Keratinocyte (primary cell): Measurements from ENCODE around the gene KEL. TPM values are rescaled to one million over a fixed set of nuclear protein-coding genes. Genes with fewer than 3 reads are reported as not detected.

Source experiments
- DNase-seq: peaks from one replicate; pipeline ENCODE4 v3.0.0-alpha.2; 2011; ENCODE audit warnings: low read depth, missing footprints, low spot score
- FAIRE-seq: peaks from 2 replicates; lab custom pipeline; 2011; peaks lifted over from hg19 to GRCh38; lab: Jason Lieb, UNC
- H2AFZ ChIP-seq: 2 replicates; pipeline ENCODE4 v1.6.0; 2012; ENCODE audit warnings: low read length, control low read depth, inconsistent platforms; ENCODE audit not compliant: control insufficient read depth
- H3K27ac ChIP-seq: 2 replicates; pipeline ENCODE4 v1.5.1; 2011; ENCODE audit warnings: low read length; ENCODE audit not compliant: control insufficient read depth, insufficient read depth
- H3K27me3 ChIP-seq: 3 replicates; pipeline ENCODE4 v1.6.0; 2011; ENCODE audit warnings: low read length; ENCODE audit not compliant: control insufficient read depth, insufficient read depth; ENCODE audit errors: extremely low read depth
- H3K36me3 ChIP-seq, 2 experiments: 2 replicates in 1 of 2; 3 replicates in 1 of 2; pipeline ENCODE4 v1.5.1; 2011; ENCODE audit warnings: low read length in 2 of 2, mild to moderate bottlenecking in 1 of 2; ENCODE audit not compliant: control insufficient read depth in 2 of 2, insufficient read depth in 2 of 2; ENCODE audit errors: extremely low read depth in 1 of 2
- H3K4me1 ChIP-seq: 3 replicates; pipeline ENCODE4 v1.5.1; 2011; ENCODE audit warnings: low read length; ENCODE audit not compliant: control insufficient read depth, insufficient read depth; ENCODE audit errors: extremely low read depth
- H3K4me2 ChIP-seq: 3 replicates; pipeline ENCODE4 v1.6.0; 2011; ENCODE audit warnings: low read depth, low read length; ENCODE audit not compliant: control insufficient read depth, insufficient read depth; ENCODE audit errors: extremely low read depth
- H3K4me3 ChIP-seq, 3 experiments: fragments of 200-600 bp in 1 of 3; sonication (generic) in 1 of 3; 2 replicates in 2 of 3; 3 replicates in 1 of 3; pipeline ENCODE4 v1.5.1; 2011 to 2016; ENCODE audit warnings: low read length in 3 of 3, mild to moderate bottlenecking in 3 of 3, control low read depth in 2 of 3, inconsistent platforms in 1 of 3, low read depth in 1 of 3, mixed read lengths in 1 of 3, mixed run types in 1 of 3, moderate library complexity in 1 of 3; ENCODE audit not compliant: control insufficient read depth in 2 of 3, insufficient read depth in 2 of 3; ENCODE audit errors: extremely low read depth in 1 of 3
- H3K79me2 ChIP-seq: 2 replicates; pipeline ENCODE4 v1.6.0; 2012; ENCODE audit warnings: low read length; ENCODE audit not compliant: control insufficient read depth, insufficient read depth
- H3K9ac ChIP-seq: 3 replicates; pipeline ENCODE4 v1.6.0; 2011; ENCODE audit warnings: low read length; ENCODE audit not compliant: control insufficient read depth, insufficient read depth; ENCODE audit errors: extremely low read depth
- H3K9me1 ChIP-seq: 3 replicates; pipeline ENCODE4 v1.6.0; 2011; ENCODE audit warnings: low read length; ENCODE audit not compliant: control insufficient read depth, insufficient read depth; ENCODE audit errors: extremely low read depth
- H3K9me3 ChIP-seq: 2 replicates; pipeline ENCODE4 v1.5.1; 2012; ENCODE audit warnings: low read depth, low read length; ENCODE audit not compliant: control insufficient read depth
- H4K20me1 ChIP-seq: 3 replicates; pipeline ENCODE4 v1.6.0; 2011; ENCODE audit warnings: low read length; ENCODE audit not compliant: control insufficient read depth, insufficient read depth; ENCODE audit errors: extremely low read depth
- EZH2 ChIP-seq: IDR thresholded peaks from one replicate; pipeline ENCODE4 v1.6.1; 2012; ENCODE audit warnings: inconsistent platforms, mild to moderate bottlenecking, low read length, moderate library complexity
- dilution Hi-C: fragments of 300-500 bp; cut with MboI; formaldehyde crosslinking; loops from one replicate; pipeline ENCODE4 v1.7.0; 2020; ENCODE audit warnings: low sequenced_read_pairs; ENCODE audit not compliant: extremely low pct_ligation_motif_present
- polyA plus RNA-seq, 5 experiments: library from polyadenylated mRNA; depleted of rRNA in 3 of 5; stranded (reverse) in 3 of 5; stranded (forward) in 1 of 5; unstranded in 1 of 5; fragments of >200 nt; gene quantifications; 1 replicate in 1 of 5; 2 replicates in 3 of 5; 3 replicates in 1 of 5; pipeline versions ENCODE4 v1.2.1 to v1.2.3, GENCODE V29; 2011 to 2012; ENCODE audit warnings: missing spikeins in 2 of 5, low read depth in 1 of 5, low replicate concordance in 1 of 5
- TF ChIP-seq, protein P1 (sequence below), 3 experiments: IDR thresholded peaks in 1 of 3; conservative IDR thresholded peaks in 1 of 3; optimal IDR thresholded peaks in 1 of 3; 2 replicates in 2 of 3; 3 replicates in 1 of 3; pipeline versions ENCODE3 to v1.5.1; 2011; ENCODE audit warnings: low read length in 3 of 3, mild to moderate bottlenecking in 3 of 3, moderate library complexity in 2 of 3, control low read depth in 1 of 3, inconsistent platforms in 1 of 3; ENCODE audit not compliant: insufficient read depth in 2 of 3; ENCODE audit errors: extremely low read depth in 1 of 3

KEL gene
- polyA plus RNA-seq, 1 donor (not counting 4 experiments of a cell fraction or from before 2014, with no cell fraction given), result 0.09 TPM

- Histone ChIP-seq H4K20me1 (no peaks in the 10 kb centered on the region), H3K27ac (no peak overlapping the region), H3K9ac (no peak overlapping the region), H2AFZ (no peak overlapping the region), H3K4me1 (no peaks in the 10 kb centered on the region), H3K36me3 (no peaks in the 10 kb centered on the region), H3K9me3 (no peaks in the 10 kb centered on the region), H3K4me2 (no peak overlapping the region), H3K79me2 (no peaks in the 10 kb centered on the region), H3K9me1 (no peaks in the 10 kb centered on the region), H3K27me3 (no peaks in the 10 kb centered on the region), H3K4me3 (no peak overlapping the region)
- FAIRE-seq, result no peak
- no peak for TF ChIP-seq EZH2
- TF ChIP-seq, protein P1, sequence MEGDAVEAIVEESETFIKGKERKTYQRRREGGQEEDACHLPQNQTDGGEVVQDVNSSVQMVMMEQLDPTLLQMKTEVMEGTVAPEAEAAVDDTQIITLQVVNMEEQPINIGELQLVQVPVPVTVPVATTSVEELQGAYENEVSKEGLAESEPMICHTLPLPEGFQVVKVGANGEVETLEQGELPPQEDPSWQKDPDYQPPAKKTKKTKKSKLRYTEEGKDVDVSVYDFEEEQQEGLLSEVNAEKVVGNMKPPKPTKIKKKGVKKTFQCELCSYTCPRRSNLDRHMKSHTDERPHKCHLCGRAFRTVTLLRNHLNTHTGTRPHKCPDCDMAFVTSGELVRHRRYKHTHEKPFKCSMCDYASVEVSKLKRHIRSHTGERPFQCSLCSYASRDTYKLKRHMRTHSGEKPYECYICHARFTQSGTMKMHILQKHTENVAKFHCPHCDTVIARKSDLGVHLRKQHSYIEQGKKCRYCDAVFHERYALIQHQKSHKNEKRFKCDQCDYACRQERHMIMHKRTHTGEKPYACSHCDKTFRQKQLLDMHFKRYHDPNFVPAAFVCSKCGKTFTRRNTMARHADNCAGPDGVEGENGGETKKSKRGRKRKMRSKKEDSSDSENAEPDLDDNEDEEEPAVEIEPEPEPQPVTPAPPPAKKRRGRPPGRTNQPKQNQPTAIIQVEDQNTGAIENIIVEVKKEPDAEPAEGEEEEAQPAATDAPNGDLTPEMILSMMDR (optimal IDR thresholded peaks at IDR 0.05 in 1 of 3, IDR thresholded peaks at IDR 0.05 in 1 of 3, conservative IDR thresholded peaks at IDR 0.05 in 1 of 3; ENCODE audit: extremely low read depth in 1 of 3, insufficient read depth in 2 of 3, low read length in 3 of 3), result no peak
- dilution Hi-C loops, result no loop called here
- DNase-seq, result no peak
These were observed 58.0 kb downstream of the KEL start for GRCh38 chr7:142904128-142904527.

DNA sequence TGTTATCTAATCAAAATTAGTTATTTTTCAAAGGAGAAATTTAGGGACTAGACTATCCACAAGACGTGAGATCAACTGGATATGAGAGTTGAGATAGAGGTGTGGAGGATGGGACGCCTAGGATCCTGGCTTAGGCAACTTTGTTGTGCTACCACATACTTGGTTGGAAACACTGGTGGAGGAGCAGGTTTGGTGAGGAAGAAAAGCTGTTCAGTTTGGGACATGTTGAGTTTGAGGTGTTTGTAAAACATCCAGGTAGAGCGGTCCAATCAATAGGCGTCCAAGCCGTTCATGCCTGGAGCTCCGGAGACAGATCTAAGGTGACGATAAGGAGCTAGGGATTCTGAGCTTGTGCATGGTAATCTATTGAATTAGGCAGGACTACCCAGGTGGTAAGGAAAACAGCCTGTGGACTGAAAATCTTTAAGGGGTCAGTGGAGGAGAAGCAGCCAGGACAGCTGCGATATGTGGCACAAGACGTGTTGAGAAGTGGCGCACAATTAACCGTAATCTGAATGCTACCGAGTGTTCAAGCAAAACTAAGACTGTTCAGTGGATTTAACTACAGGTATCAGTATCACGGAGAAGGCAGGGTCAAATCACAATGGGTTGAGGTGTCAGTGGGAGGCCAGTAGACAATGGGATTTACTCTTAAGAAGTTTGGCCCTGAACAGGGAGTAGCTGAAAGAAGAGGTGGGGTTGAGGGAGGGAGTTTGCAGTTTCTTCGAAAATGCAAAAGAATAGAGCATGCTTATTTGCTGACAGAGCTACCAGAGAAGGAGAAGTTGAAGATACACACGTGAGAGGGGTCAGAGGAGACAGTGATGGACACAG, 60.5 kb downstream of the KEL start:
- Histone ChIP-seq H3K9me3 (no peaks in the 10 kb centered on the region), H3K4me2 (no peak overlapping the region), H3K9ac (no peak overlapping the region), H2AFZ (peak overlapping the region; percentile 73), H3K27ac (no peak overlapping the region), H4K20me1 (no peaks in the 10 kb centered on the region), H3K9me1 (no peaks in the 10 kb centered on the region), H3K36me3 (no peaks in the 10 kb centered on the region), H3K4me1 (no peaks in the 10 kb centered on the region), H3K27me3 (peaks cover 4% of the 10 kb centered on the region), H3K4me3 (no peak overlapping the region), H3K79me2 (no peaks in the 10 kb centered on the region)
- TF ChIP-seq, protein P1 (optimal IDR thresholded peaks at IDR 0.05 in 1 of 3, IDR thresholded peaks at IDR 0.05 in 1 of 3, conservative IDR thresholded peaks at IDR 0.05 in 1 of 3; ENCODE audit: extremely low read depth in 1 of 3, insufficient read depth in 2 of 3, low read length in 3 of 3), result no peak
- TF ChIP-seq EZH2, result no peak
- FAIRE-seq (no peak), DNase-seq (no peak)
- dilution Hi-C loops, result no loop called here
